ENCODE measurements around the gene CHMP2B.
"Not testable (repeated sequence)": the region's sequence is repeated elsewhere in the genome, so short reads cannot be mapped to it uniquely, and the experiment has no call there.

Gene CHMP2B

DNA sequence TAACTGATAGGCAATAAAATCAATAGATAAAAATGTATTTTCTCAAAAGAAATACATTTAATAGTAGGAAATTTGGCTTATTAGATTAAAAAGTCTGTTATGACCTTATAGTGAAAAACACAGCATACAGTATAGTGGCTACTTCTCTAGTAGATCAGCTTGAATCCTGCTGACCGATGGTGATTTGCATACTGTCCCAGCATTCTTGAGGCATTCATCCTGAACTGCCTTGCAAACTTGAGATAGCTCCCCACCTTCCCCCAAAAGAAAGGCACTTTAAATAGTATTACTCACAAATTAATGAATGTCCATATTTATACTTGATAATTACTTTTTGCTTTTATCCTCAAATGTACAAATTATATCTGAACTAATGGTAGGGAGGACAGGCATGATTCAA is 6.7 kb downstream of the CHMP2B start:
- no peak for DNase-seq

DNA sequence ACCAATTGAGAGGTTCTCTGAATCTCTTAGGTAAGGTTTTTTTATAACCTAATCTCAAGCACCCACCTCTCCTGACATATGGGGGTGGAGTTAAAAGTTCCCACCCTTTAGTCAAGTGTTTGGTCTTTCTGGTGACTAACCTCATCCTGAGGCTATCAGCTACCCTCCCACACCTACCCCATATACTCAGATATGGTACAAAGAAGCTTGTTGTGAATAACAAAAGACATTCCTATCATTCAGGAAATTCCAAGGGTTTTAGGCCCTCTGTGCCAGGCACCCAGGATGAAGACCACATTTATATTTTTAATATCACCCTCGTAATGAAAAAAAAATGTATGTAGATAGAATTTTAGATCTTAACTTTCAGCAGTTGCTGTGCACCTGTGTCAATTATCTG is 9.0 kb downstream of the CHMP2B start:
- no peak for DNase-seq

DNA sequence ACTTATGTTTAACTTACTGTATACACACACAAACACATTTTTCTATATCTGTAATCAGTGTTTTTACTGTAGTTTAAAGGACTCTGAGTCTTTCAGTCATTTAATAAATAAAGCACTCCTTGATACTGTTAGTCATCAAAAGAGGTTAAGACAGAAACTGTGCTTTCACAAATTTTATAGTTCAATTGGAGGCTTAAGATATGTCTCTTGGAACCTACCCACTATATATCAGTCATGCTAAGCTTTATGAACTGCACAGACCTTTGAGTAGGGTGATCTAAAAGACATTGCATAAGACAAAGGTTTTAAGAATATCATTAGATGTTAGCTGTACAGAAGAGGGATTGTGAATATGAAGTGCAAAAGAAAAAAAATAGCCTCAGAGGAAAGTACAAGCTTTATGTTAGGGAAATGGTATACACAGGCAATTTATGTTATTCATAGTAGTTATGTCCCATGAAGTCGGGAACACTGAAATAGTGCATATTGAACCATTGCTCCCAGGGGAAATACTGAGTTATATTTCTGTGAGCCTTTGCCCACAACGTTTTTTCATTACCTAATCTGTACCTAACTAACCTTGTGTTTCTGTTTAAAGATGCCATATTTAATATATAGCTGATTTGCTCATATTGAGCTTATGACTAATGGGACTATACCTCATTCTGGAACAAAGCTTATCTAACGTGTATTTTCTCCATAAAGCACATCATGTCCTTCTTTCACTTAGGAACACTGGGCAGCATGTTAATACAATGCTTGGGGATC is 19.7 kb downstream of the CHMP2B start:
- DNase-seq: no peak

DNA sequence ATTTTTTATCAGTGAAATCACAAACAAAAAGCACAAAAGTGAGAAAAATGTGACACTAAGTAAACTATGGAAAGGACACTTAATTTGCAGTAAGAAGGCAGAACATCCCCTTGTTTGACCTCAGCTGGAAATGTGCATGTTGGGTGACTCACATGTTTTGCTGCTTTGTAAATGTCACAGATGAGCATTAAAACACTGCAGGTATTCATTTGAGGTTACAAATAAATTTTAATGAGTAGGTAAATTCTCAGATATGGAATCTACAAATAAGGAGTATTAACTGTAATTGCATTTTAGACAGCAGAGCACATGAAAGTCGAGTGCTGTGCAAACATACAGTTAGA is 20.3 kb downstream of the CHMP2B start:
- DNase-seq: no peak

DNA sequence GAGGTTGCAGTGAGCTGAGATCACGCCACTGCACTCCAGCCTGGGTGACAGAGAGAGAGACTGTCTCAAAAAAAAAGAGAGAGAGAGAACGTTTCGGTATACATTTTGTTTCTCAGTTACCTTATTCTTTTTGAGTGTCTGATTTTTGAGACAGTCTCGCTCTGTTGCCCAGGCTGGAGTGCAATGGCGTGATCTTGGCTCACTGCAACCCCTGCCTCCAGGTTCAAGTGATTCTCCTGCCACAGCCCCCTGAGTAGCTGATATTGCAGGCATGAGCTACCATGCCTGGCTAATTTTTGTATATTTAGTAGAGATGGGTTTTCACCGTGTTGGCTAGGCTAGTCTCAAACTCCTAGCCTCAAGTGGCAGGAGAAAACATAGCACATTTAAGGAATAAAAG is 21.1 kb downstream of the CHMP2B start:
- not testable (repeated sequence) for DNase-seq

DNA sequence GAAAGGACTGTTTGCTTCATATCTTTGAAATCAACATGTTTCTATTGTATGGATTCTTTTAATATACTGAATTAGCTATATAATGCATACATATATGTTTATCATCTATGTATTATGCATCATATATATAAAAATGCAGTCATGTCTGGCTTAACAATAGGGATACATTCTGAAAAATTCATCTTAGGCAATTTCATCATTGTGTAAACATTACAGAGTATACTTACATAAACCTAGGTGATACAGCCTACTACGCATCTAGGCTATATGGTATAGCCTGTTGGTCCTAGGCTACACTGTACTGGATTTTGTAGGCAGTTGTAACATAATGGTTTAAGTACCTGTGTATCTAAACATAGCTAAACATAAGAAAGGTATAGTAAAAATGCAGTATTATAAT is 21.7 kb downstream of the CHMP2B start:
- DNase-seq: no peak

DNA sequence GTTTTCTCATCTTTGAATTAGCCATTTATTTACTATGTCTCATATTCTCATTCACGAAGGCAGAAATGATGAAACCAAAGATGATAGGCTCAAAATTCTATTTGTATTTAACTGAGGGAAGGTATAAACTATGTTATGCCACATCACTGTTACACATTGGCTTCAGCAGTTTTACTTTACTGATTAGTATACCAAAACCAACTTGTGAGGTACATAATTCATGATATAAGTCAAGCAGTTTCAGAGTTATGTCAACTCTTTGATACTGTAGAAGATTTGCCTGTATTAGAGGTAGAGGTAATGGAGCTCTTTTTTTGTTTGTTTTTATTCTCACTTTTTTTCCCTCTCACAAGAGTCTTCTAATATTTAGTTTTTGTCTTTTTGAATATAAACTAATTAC is 22.9 kb downstream of the CHMP2B start:
- no peak for DNase-seq

DNA sequence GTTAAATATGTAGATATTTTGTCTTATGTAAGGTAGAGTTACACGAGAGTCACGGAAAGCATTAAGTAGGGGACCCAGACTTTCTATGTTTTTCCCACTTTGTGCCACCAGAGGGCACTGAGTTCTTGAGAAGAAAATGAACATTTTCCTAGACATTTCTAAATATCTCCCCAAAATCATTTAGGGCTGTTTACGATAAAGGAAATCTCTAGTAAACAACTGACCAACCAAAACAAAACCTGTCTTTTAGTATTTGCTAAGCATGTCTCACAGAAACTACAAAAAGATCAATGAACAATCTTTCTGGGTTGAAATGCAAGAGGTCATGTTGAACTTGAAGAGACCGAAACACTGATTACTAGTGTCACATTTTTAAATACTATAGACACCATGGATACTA is 33.2 kb downstream of the CHMP2B start:
- peak; percentile 42 for DNase-seq

DNA sequence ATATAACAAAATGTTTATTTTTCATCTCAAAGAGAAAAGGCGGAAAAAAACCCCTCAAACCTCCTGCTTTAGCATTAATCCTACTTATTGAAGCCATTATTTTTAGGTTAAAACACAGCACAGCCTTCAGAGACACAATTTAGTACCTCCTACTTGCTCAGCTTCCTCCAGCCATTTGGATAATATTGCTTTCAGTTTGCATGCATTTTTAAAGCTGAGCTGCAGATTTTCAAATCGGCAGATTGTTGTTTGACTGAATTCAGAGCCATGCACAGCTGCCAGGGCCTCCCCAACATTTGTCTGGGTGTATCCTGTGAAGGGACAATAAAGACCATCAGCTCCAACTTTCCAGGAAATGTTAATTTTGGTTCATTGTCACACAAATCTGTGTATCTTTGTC is 34.8 kb downstream of the CHMP2B start:
- no peak for DNase-seq

DNA sequence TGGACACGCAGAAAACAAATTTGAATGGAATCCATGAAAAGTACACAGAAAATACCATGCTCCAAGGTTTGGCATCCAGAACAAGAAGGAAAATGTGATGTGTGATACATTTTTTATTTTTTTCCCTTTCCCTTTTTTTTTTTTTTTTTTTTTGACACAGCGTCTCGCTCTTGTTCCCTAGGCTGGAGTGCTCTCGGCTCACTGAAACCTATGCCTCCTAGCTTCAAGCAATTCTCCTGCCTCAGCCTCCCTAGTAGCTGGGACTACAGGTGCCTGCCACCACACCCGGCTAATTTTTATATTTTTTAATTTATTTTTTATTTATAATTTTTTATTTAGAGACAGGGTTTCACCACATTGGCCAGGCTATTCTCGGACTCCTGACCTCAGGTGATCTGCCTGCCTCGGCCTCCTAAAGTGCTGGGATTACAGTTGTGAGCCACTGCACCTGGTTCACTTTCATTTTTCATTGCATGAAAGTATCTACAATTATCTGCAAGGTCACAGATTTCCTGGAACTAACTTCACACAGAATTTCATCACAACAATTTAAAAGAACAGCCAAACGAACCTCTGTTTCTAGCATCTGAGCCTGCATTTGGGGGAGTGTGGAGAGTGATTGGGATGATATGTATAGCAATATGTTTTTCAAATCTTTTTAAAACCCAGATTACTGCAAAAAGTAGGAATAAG is 41.0 kb downstream of the CHMP2B start:
- DNase-seq: peak; percentile 11

DNA sequence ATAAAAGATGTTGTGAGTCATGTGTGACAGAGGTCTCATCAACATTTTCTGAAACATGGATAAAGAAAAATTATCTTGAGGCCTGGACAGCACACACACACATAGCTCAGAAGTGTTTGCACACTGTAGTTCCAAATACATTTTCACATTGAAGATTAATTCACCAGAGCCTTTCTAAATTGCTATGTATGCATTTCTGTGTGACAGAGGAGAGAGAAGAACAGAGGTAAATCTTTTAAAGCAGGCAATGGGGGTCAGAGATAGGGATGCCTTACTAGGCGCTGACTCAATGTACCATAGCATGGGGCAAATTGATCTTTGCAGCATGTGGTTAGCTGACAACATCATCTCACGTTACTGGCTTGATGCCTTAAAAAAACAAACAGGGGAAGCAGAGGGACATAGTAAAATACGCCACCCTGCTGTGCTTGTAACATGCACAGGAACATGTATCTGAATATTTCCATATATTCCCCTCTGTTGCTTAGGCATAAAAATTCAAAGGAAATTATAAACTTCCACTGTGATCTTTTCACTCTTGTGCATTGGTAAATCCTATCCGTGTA is 41.6 kb downstream of the CHMP2B start:
- no peak for DNase-seq

DNA sequence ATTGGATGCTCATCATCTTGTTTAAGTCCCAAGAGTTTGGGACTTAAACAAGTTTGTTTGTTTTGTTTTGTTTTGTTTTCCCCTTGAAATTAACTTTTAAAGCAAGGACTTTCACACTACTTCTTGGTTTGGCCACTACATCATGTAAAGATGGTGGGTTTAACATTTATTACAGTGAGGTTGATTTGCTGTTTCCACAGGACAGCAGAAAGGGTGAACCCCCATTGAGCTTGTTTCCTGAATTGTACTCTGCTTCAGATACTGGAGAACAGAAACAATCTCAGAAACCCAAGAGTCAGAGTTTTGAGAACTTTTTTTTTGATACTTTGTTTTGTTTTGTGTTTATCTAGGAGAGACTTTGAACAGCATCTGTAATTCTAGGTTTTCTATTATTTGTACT is 42.6 kb downstream of the CHMP2B start:
- DNase-seq: no peak

DNA sequence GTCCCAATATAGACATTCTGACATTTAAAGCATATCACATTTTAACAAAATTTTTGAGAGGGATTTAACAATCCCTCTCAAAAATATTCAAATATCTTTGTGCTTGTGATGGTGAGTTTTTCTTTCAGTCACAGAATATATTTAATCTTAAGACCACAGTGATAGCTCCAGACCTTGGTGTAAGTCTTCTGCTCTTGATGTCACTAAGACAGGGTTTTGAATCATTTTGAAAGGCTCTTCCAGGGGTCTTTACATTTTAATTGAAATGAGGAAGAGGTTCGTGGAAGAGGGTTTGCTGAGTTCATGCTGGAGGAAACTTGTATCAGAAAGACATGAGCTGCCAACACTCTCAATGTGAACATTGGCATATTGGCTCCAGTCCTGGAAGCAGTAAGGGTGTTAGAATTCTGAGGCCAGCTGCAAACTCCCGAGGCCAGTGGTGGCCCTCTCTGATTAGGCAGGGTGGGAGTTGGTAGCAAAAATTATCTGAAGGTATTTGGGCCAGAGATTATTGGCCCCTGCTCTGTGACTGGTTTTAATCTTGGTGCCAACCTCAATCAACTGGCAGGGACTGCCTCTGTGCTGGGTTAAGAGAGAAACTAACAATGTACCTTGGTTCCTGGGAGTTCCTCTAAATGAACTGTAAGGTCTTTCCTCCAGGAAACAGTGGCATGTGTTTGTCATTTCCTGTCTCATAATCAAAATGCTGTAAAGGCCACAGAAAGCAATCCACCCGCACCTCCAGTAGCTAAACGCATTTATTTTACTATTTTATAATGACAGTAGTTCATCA is 44.0 kb downstream of the CHMP2B start:
- DNase-seq: peak; percentile 37

DNA sequence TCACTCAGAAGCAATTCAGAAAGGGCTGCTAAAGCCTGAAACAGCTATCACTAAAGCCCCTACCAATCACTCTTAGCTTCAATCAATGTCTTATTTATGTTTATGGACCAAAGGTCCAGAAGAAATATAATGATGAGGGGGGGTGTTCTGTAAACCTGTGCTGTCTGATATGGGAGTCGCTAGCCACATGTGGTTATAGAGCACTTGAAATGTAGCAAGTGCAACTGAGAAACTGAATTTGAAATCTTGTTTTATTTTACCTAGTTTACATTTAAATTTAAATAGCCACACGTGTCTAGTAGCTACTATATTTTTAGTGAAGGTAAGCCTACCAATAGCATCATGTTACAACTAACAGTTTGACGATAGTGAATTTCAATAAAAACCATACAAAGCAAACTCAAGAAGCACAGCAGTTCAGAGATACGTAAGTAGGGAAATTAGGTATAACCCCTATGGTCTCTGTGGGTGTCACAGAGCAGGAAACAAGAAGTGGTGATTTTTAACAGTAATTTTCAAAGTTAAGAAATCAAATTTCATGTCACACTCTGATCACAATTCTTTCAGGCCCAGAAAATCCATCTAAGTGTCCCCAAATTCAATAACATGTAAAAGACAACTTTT is 45.7 kb downstream of the CHMP2B start:
- DNase-seq: peak; percentile 10

DNA sequence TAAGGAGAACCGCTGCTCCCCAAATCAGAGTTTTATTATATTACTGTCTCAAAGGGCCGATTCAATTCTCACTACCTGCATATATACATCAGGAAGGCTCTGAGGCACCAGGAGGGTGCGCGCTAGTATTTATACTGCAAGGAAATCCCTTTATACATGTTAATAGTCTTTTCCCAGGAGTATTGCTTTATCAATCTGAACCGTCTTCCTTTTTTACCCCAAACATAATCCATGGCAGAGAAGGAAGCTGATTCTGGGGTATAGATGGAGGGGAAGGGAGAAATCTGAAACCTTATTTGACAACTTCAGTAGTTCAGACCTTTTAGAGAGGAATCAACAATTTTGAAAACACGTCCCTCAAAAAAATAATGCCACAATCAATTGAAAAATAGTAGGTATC is 49.4 kb downstream of the CHMP2B start, which contains the start of gene POU1F1:
TSS of gene POU1F1 (minus strand) at position 101 of the 400 bp plus-strand sequence. CDS start 122 bp downstream, outside the sequence.
- no peak for DNase-seq

DNA sequence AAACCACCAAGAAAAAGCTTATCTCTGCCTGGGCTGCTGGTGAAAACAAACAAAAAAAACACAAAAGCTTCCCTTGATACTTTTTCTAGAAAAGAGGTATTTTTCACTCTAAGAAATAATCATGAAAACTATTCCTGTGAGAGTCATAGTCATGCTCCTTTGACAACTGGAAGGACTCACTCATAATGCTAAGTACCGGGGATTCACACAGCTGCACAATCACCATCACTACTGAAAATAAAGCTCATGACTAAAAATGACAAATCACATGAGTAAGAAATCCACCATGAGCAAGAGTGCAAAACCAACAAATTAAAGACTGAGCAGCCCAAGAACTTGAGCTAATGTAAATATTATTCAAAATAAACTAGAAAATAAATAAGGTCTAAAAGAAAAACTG is 59.9 kb downstream of the CHMP2B start:
- DNase-seq: peak; percentile 26

DNA sequence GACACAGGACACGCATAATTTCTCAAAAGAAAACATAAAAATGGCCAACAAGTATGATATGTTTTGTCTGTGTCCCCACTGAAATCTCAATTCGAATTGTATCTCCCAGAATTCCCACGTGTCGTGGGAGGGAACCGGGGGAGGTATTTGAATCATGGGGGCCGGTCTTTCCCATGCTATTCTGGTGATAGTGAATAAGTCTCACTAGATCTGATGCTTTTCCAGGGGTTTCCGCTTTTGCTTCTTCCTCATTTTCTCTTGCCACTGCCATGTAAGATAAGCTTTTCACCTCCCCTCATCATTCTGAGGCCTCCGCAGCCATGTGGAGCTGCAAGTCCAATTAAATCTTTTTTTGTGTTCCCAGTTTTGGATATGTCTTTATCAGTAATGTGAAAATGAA is 61.3 kb downstream of the CHMP2B start:
- DNase-seq: no peak

DNA sequence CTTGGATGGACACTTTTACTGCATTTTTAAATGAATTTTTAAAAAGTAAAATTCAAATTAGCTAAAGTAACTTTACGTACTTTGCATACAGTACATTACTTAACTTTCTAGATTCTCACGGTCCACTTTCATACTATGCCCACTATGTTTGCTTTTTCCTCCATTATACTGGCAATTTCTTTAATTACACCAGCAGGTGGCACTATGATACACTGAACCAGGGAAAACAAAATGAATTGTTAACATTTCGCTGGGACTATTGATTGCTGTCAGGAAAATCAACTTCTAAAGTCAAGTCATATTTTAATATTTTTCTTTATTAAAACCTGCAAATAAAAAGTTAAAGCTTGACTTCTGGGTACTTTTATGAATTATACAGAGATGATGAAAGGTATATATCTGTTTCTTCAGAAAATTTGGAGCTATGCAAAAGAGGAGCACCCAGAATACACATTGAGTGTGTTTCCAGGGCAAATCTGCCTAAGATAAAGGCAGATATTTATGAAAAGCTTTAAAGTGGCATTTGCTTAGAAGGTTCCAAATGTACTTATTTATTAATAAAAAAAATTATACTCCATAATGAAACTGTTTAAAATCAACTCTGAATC is 71.1 kb downstream of the CHMP2B start:
- peak; percentile 46 for DNase-seq

DNA sequence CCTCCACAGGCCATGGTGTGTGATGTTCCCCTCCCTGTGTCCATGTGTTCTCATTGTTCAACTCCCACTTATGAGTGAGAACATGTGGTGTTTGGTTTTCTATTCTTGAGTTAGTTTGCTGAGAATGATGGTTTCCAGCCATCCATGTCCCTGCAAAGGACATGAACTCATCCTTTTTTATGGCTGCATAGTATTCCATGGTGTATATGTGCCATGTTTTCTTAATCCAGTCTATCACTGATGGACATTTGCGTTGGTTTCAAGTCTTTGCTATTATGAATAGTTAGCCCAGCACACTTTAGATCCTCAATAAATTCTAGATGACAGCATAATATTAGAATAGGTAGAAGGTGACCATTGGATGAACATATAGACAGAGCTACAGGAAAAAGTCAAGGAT is 77.9 kb downstream of the CHMP2B start:
- not testable (repeated sequence) for DNase-seq
